GM12864 (cell line): ENCODE measurements around the gene SH2D3C.
A peak's percentile ranks its signal among the peaks of the same experiment; 100 is the strongest.

Experiments
- DNase-seq: peaks from one replicate; pipeline ENCODE4 v3.0.0-alpha.2; 2011; ENCODE audit warnings: low read depth
- H3K4me3 ChIP-seq: 2 replicates; pipeline ENCODE4 v1.5.1; 2011; ENCODE audit warnings: mild to moderate bottlenecking, low read depth, low read length, control low read depth
- TF ChIP-seq, protein P1 (sequence below): IDR thresholded peaks from 2 replicates; pipeline ENCODE4 v1.5.1; 2011; ENCODE audit warnings: low read depth, mild to moderate bottlenecking, moderate library complexity, low read length, control low read depth, inconsistent platforms; ENCODE audit errors: missing control alignments

Gene SH2D3C

DNA sequence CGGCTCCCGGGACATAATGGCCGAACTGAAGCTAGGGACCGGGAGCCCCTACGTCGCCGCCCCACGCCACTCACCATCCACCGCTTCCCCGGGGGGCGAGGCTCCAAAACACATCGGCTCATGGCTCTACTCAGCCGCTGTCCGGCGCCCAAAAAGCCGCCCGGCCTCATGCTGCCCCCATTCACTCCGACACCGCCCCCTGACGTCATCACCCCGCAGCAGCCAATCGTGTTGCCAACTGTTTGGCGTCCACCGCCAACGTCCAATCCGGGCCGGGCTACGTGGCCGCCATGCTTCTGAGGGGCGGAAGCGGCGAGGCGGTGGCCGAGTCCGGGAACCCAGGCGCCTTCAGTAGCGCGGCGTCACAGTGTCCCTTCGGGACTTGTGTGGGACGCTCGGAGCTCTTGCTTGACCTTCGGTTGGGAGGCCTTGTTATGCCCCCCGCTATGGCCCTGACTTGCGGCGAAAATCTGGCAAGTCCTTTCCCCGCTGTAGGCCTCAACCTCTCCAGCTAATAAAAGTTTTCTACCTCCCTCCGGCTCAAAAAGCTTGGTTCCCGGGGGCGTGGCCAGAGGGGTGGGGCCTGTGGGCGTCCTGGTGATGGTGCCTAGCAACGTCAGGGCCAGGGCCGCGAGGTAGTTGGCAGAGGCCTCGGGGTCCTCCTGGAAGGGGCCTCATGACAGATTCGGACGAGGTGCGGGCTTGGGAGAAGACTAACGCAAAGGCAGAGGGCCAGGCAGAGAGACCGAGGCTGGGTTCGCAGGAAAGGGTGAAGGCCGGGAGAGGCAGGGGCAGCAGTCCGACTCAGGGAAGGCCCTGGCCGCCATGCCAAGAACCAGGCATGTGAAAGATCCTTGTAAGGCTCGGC lies 62.8 kb downstream of the SH2D3C start, which contains the start of the genes PTRH1 and TTC16:
Gene PTRH1 (minus strand): TSS at position 194 of the 868 bp plus-strand sequence. CDS start 24 bp downstream, at position 170.
Gene TTC16 (plus strand): TSS at position 610 of the 868 bp plus-strand sequence. CDS start 67 bp downstream, at position 677.
- peak within 1 kb of the TSS; percentile 71 for H3K4me3 ChIP-seq
- TF ChIP-seq, protein P1, sequence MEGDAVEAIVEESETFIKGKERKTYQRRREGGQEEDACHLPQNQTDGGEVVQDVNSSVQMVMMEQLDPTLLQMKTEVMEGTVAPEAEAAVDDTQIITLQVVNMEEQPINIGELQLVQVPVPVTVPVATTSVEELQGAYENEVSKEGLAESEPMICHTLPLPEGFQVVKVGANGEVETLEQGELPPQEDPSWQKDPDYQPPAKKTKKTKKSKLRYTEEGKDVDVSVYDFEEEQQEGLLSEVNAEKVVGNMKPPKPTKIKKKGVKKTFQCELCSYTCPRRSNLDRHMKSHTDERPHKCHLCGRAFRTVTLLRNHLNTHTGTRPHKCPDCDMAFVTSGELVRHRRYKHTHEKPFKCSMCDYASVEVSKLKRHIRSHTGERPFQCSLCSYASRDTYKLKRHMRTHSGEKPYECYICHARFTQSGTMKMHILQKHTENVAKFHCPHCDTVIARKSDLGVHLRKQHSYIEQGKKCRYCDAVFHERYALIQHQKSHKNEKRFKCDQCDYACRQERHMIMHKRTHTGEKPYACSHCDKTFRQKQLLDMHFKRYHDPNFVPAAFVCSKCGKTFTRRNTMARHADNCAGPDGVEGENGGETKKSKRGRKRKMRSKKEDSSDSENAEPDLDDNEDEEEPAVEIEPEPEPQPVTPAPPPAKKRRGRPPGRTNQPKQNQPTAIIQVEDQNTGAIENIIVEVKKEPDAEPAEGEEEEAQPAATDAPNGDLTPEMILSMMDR: no peak
- DNase-seq: peak; percentile 78

DNA sequence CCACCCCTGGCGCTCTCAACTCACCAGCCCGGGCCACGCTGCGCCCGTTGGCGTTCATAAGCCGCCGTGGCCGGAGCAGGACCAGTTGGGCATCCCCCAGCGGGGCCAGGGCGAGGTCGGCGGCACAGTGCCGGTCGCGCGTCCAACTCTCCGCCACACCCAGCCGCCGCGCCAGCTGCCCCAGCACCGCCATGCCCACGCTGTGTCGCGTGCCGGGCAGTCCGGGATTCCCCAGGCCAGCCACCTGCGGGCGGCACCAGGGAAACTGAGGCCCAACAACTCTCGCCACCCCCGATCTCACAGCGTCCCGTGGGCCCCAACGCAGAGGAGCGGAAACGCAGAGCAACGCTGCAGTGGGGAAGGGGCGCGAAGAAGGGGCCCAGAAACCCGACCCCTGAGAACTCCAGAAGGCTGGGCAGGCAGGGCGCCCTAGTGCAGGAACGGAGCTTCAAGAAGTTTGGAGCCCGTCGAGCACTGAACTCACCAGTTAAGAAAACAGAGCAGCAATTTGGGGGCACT lies 63.5 kb downstream of the SH2D3C start:
- DNase-seq: no peak

DNA sequence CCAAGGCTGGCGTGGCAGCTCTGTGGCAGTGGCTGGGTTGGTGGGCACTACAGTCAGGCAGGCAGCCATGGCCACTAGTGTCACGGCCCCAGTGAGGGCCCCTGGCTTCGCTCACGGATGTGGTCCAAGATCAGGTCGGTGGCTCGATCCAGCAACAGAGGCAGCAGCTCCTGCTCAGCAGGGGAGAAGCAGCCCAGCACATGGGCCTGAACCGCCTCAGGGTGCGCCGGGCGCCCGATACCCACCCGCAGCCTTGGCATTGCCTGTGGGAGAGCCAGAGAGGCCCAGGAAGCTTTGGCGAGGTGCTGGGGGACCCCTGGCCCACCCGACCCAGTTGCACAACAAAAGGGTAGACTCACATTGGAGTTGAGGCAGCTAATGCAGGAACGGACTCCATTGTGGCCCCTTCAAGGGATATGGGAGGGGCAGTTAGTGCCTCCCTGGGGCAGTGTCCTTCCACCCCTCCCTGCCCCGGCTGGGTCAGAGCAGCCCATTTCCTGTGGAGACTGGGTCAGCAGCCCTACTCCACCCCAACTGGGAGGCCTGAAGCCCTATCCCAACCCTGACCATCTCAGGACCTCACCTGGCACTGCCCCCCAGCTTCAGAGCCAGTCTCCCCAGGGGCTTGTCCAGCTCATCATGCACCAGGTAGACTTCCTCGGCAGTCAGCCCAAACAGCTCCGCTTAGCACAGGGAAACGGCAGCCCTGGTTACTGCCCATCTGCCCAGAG lies 64.3 kb downstream of the SH2D3C start:
- TF ChIP-seq, protein P1: no peak
- no peak for DNase-seq
- H3K4me3 ChIP-seq: peak overlapping the region; percentile 71

More for the DNA sequence above, 63.5 kb downstream of the SH2D3C start:
- TF ChIP-seq, protein P1: no peak
- H3K4me3 ChIP-seq: peak overlapping the region; percentile 71

DNA sequence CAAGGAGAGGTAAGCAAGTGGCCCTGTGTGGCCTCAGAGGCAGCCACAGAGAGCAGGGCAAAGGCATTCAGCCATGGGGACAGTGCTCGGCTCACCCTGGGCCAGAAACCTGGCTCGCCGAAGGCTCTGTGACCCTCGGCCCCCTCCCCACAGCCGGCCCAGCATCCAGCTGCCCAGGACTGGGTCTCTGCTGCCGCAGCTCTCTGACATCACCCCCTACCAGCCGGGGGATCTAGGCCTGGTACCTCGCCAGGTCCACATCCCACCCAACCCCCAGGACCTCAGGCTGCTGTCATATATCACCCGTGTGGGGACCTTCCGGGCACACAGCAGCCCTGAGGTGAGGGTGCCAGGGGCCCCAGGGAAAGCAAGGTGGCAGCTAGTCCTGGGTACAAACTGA lies 65.6 kb downstream of the SH2D3C start:
- TF ChIP-seq, protein P1: no peak
- H3K4me3 ChIP-seq: no peak overlapping the region
- DNase-seq: no peak

DNA sequence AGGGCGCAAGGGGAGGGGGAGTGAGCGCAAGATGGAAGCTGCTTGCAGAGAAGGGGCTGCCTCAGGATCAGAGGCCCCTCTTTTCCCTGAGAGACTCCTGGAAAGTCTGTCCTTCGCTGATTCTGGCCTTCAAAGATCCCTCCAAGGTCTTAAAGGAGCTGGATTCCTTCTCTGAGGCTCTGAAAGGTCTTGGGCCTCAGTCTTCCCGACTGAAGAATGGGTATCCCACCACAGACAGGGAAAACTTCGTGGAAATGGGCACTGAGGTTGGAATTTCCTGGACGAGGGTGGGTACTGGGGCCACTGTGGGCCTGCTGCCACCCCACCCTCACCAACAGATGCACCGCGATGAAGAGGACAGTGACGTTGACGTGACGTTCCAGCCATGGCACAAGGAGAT lies 66.1 kb downstream of the SH2D3C start:
- DNase-seq: no peak
- H3K4me3 ChIP-seq: no peak overlapping the region
- TF ChIP-seq, protein P1: no peak

DNA sequence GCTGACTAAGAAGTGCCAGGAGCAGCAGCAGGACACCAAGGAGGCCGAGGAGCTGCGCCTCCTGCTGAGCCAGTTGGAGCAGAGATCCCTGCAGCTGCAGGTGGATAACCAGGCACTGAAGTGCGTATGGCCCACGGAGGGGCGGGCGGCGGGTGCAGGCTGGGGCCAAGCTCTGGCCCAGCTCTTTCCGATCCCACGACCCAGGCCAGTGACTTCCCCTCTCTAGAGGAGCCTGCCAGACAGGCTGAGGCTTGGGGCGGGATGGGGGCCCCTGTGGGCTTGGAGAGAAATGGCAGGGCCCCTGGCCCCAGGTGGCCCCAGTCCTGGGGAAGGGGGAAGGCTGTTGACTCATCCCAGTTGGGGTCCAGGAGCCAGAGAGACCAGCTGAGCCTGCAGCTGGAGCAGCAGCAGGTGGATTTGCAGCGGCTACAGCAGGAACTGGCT lies 66.6 kb downstream of the SH2D3C start:
- TF ChIP-seq, protein P1: no peak
- no peak overlapping the region for H3K4me3 ChIP-seq
- DNase-seq: no peak
